Ishikawa (cell line): ENCODE results near the gene ANKS4B.

Experiments
- CEBPB ChIP-seq: IDR thresholded peaks from 2 replicates; pipeline ENCODE4 v1.6.1; 2012
- CREB1 ChIP-seq: IDR thresholded peaks from 2 replicates; pipeline ENCODE4 v1.6.1; 2012; ENCODE audit warnings: low read depth
- EGR1 ChIP-seq: IDR thresholded peaks from 2 replicates; pipeline ENCODE4 v1.6.1; 2012
- EP300 ChIP-seq: IDR thresholded peaks from 2 replicates; pipeline ENCODE4 v1.6.1; 2012; ENCODE audit warnings: borderline replicate concordance
- FOXM1 ChIP-seq: IDR thresholded peaks from 2 replicates; pipeline ENCODE4 v1.6.1; 2012; ENCODE audit warnings: low read depth, borderline replicate concordance
- MAX ChIP-seq: IDR thresholded peaks from 2 replicates; pipeline ENCODE4 v1.6.1; 2012
- NFIC ChIP-seq: IDR thresholded peaks from 2 replicates; pipeline ENCODE4 v1.6.1; 2012
- RAD21 ChIP-seq: IDR thresholded peaks from 2 replicates; pipeline ENCODE4 v1.6.1; 2012; ENCODE audit warnings: low read depth
- REST ChIP-seq: IDR thresholded peaks from 2 replicates; pipeline ENCODE4 v1.6.1; 2012; ENCODE audit warnings: low read depth, mild to moderate bottlenecking
- TAF1 ChIP-seq: IDR thresholded peaks from 2 replicates; pipeline ENCODE4 v1.6.1; 2012; ENCODE audit warnings: low read depth, mild to moderate bottlenecking
- TCF12 ChIP-seq: IDR thresholded peaks from 2 replicates; pipeline ENCODE4 v1.6.1; 2012; ENCODE audit warnings: low read depth
- TEAD4 ChIP-seq: IDR thresholded peaks from 2 replicates; pipeline ENCODE4 v1.6.1; 2012
- USF1 ChIP-seq: IDR thresholded peaks from 2 replicates; pipeline ENCODE4 v1.6.1; 2012
- YY1 ChIP-seq: IDR thresholded peaks from 2 replicates; pipeline ENCODE4 v1.6.1; 2012; ENCODE audit warnings: low read depth
- ZBTB7A ChIP-seq: IDR thresholded peaks from 2 replicates; pipeline ENCODE4 v1.6.1; 2012; ENCODE audit warnings: low read depth

Gene ANKS4B

GRCh38 chr16:21211486-21211885 lies 22.0 kb upstream of the ANKS4B start, which contains the start of gene ZP2:
ZP2 (minus strand) TSS chr16:21211574; CDS start chr16:21211547, 27 bp downstream.
- TF ChIP-seq MAX, result no peak

GRCh38 chr16:21214086-21214485 lies 19.4 kb upstream of the ANKS4B start:
- TF ChIP-seq FOXM1 (no peak), REST (no peak), TAF1 (no peak), NFIC (no peak), ZBTB7A (no peak)

GRCh38 chr16:21217121-21217520 lies 16.4 kb upstream of the ANKS4B start:
- TF ChIP-seq NFIC (no peak), TCF12 (no peak), ZBTB7A (no peak), FOXM1 (no peak), YY1 (no peak)

GRCh38 chr16:21218153-21218552 lies 15.3 kb upstream of the ANKS4B start:
- TF ChIP-seq RAD21 (no peak), ZBTB7A (no peak), NFIC (no peak), EP300 (no peak), TEAD4 (no peak), YY1 (no peak), EGR1 (no peak), TAF1 (no peak), FOXM1 (no peak), REST (no peak), TCF12 (no peak), USF1 (no peak), CEBPB (no peak), MAX (no peak), CREB1 (no peak)

- TF ChIP-seq CEBPB (no peak), TAF1 (no peak), TEAD4 (no peak), USF1 (no peak), NFIC (no peak), MAX (no peak), EP300 (no peak), FOXM1 (no peak), TCF12 (no peak), EGR1 (no peak), REST (no peak), ZBTB7A (no peak), YY1 (no peak), CREB1 (no peak), RAD21 (no peak)
These were observed 13.9 kb upstream of the ANKS4B start for GRCh38 chr16:21219551-21219950.
